Muscle layer of duodenum (tissue), 2 donors: ENCODE data around the gene GNG7.
"Not testable (repeated sequence)": the region's sequence is repeated elsewhere in the genome, so short reads cannot be mapped to it uniquely, and the experiment has no call there.

ENCODE experiments used
- H3K27ac ChIP-seq: one replicate; pipeline ENCODE4 v1.7.0; 2013; ENCODE audit warnings: mild to moderate bottlenecking, low read length
- H3K27me3 ChIP-seq: one replicate; pipeline ENCODE4 v1.7.0; 2013; ENCODE audit warnings: low read depth, mild to moderate bottlenecking, control low read depth, low read length
- H3K36me3 ChIP-seq, 2 donors: one replicate each; pipeline ENCODE4 v1.7.0; 2013; ENCODE audit warnings: low read length in 2 of 2, control low read depth in 1 of 2, mild to moderate bottlenecking in 1 of 2; ENCODE audit not compliant: insufficient read depth in 2 of 2, control insufficient read depth in 1 of 2
- H3K4me1 ChIP-seq, 2 donors: one replicate each; pipeline ENCODE4 v1.7.0; 2013; ENCODE audit warnings: low read length in 2 of 2, mild to moderate bottlenecking in 2 of 2, control low read depth in 1 of 2, moderate library complexity in 1 of 2; ENCODE audit not compliant: insufficient read depth in 2 of 2, control insufficient read depth in 1 of 2
- H3K4me3 ChIP-seq, 2 donors: one replicate each; pipeline ENCODE4 v1.7.0; 2013; ENCODE audit warnings: low read length in 2 of 2, low read depth in 1 of 2, mild to moderate bottlenecking in 1 of 2
- H3K9me3 ChIP-seq, 2 donors: one replicate each; pipeline ENCODE4 v1.7.0; 2013; ENCODE audit warnings: low read length in 2 of 2, control low read depth in 1 of 2, mild to moderate bottlenecking in 1 of 2; ENCODE audit not compliant: control insufficient read depth in 1 of 2
- donor health status: healthy.

The GNG7 gene

GRCh38 chr19:2625434-2625833 is 77.1 kb downstream of the GNG7 start:
- H3K4me3 ChIP-seq, result no peak overlapping the region
- H3K27me3 ChIP-seq, result no peaks in the 10 kb centered on the region
- H3K9me3 ChIP-seq, result no peaks in the 10 kb centered on the region
- no peaks in the 10 kb centered on the region for H3K36me3 ChIP-seq
- H3K27ac ChIP-seq, result no peak overlapping the region
- peaks cover 0 to 3% of the 10 kb centered on the region in 2 donors for H3K4me1 ChIP-seq

- no peaks in the 10 kb centered on the region for H3K27me3 ChIP-seq
- H3K4me3 ChIP-seq, result no peak overlapping the region
- no peaks in the 10 kb centered on the region for H3K36me3 ChIP-seq
- H3K27ac ChIP-seq, result no peak overlapping the region
- no peaks in the 10 kb centered on the region for H3K9me3 ChIP-seq
- peaks cover 0 to 5% of the 10 kb centered on the region in 2 donors for H3K4me1 ChIP-seq
Observed at GRCh38 chr19:2624537-2625091, 77.9 kb downstream of the GNG7 start.

GRCh38 chr19:2623798-2624197 is 78.7 kb downstream of the GNG7 start:
- Histone ChIP-seq H3K4me1 (peaks cover 0 to 5% of the 10 kb centered on the region in 2 donors), H3K36me3 (no peaks in the 10 kb centered on the region), H3K9me3 (no peaks in the 10 kb centered on the region), H3K27ac (no peak overlapping the region), H3K27me3 (no peaks in the 10 kb centered on the region), H3K4me3 (no peak overlapping the region)

- H3K4me3 ChIP-seq, H3K4me1 ChIP-seq, H3K27ac ChIP-seq, H3K9me3 ChIP-seq, H3K27me3 ChIP-seq, H3K36me3 ChIP-seq: not testable (repeated sequence)
Observed at GRCh38 chr19:2622371-2622961, 80.0 kb downstream of the GNG7 start.

- Histone ChIP-seq H3K9me3 (no peaks in the 10 kb centered on the region), H3K27ac (peak overlapping the region; percentile 63), H3K27me3 (no peaks in the 10 kb centered on the region), H3K4me1 (peaks cover 0 to 5% of the 10 kb centered on the region in 2 donors), H3K4me3 (no peak overlapping the region), H3K36me3 (no peaks in the 10 kb centered on the region)
Observed at GRCh38 chr19:2619076-2619475, 83.4 kb downstream of the GNG7 start.

GRCh38 chr19:2618611-2619010 is 83.9 kb downstream of the GNG7 start:
- Histone ChIP-seq H3K27me3 (no peaks in the 10 kb centered on the region), H3K36me3 (no peaks in the 10 kb centered on the region), H3K4me1 (peaks cover 0 to 5% of the 10 kb centered on the region in 2 donors), H3K9me3 (no peaks in the 10 kb centered on the region), H3K27ac (peak overlapping the region; percentile 63), H3K4me3 (no peak overlapping the region)

GRCh38 chr19:2617393-2618165 is 84.9 kb downstream of the GNG7 start:
- Histone ChIP-seq H3K4me3 (no peak overlapping the region), H3K27ac (no peak overlapping the region), H3K4me1 (peaks cover 0 to 5% of the 10 kb centered on the region in 2 donors), H3K36me3 (no peaks in the 10 kb centered on the region), H3K9me3 (no peaks in the 10 kb centered on the region), H3K27me3 (no peaks in the 10 kb centered on the region)

- Histone ChIP-seq H3K36me3 (no peaks in the 10 kb centered on the region), H3K9me3 (no peaks in the 10 kb centered on the region), H3K27ac (no peak overlapping the region), H3K4me3 (no peak overlapping the region), H3K27me3 (no peaks in the 10 kb centered on the region), H3K4me1 (peaks cover 0 to 5% of the 10 kb centered on the region in 2 donors)
Observed at GRCh38 chr19:2616741-2617392, 85.6 kb downstream of the GNG7 start.

- no peaks in the 10 kb centered on the region for H3K9me3 ChIP-seq
- H3K27ac ChIP-seq, result no peak overlapping the region
- peaks cover 0 to 5% of the 10 kb centered on the region in 2 donors for H3K4me1 ChIP-seq
- no peaks in the 10 kb centered on the region for H3K36me3 ChIP-seq
- H3K4me3 ChIP-seq, result no peak overlapping the region
- no peaks in the 10 kb centered on the region for H3K27me3 ChIP-seq
Observed at GRCh38 chr19:2615782-2616181, 86.7 kb downstream of the GNG7 start.

GRCh38 chr19:2613507-2614295 is 88.8 kb downstream of the GNG7 start:
- Histone ChIP-seq H3K4me3 (no peak overlapping the region), H3K9me3 (no peaks in the 10 kb centered on the region), H3K27me3 (no peaks in the 10 kb centered on the region), H3K27ac (no peak overlapping the region), H3K36me3 (no peaks in the 10 kb centered on the region), H3K4me1 (no peaks in the 10 kb centered on the region)
